Measurements from ENCODE around the gene ZNF490.

GRCh38 chr19:12629215-12629614, 18.6 kb upstream of the ZNF490 start:
- TF ChIP-seq CTCF (IDR thresholded peaks at IDR 0.05; ENCODE audit: poor library complexity) (no peak), EZH2 (IDR thresholded peaks at IDR 0.05; ENCODE audit: borderline replicate concordance) (no peak)

Measured in hepatocyte (in vitro differentiated cells).